HG03095 (cell line): ENCODE results near the gene CES1.
"Not testable (repeated sequence)": the region's sequence is repeated elsewhere in the genome, so short reads cannot be mapped to it uniquely, and the experiment has no call there.

ENCODE experiments used
- ATAC-seq: cut with Tn5 transposase; IDR thresholded peaks from one replicate; pipeline ENCODE4 v1.9.1; 2021; ENCODE audit warnings: moderate library complexity; ENCODE audit not compliant: unreplicated experiment

Gene CES1

GRCh38 chr16:55832425-55832772 lies 497 bp downstream of the CES1 start:
- no peak for ATAC-seq

- no peak for ATAC-seq
Observed at GRCh38 chr16:55830658-55831294, 2.1 kb downstream of the CES1 start.

DNA sequence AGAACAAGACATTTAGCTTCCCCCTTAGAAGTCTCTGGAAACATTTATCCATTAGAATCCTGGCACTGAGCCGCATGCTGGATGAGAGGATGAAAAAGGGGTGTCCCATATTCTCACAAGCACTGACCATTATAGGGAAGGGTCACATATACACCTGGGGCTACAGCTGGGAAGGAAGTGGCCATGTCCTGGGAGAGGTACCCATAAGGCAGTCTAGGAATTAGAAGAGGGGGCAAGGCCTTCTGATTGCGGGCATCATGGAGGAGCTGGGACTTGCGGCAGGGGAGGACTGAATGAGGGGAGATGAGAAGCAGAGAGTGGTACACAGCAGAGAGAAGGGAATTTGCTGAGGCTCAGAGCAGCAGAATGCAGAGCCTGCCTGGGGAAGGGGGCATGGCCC lies 3.7 kb downstream of the CES1 start:
- not testable (repeated sequence) for ATAC-seq

- no peak for ATAC-seq
Observed at GRCh38 chr16:55828680-55829079, 4.2 kb downstream of the CES1 start.

DNA sequence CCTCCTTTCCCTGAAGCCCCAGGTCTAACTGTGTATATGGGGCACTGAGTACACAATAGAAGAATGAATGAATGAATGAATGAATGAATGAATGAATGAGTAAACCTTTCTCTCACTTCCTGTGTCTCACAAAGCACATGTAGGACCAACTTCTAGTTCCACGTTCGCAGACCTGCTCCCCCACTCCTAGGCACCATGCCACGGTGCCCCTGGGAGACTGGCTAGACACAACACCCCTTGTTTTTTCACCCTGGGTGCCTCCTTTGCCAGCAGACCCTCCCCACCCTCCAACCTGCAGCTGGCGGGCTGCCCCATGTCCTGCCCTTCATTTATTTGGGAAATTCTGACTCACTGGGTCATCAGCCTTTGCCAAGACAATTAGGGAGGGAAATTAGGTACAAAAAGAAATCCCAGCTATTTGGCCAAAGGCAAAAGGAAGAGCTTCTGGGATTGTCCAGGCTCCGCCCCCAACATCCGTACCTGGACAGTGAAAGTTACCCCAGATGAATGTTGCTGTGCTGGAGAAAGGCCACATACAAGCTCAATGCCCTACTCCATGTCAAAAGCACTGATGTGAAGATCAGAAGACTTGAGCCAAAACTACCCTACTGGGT lies 7.7 kb downstream of the CES1 start:
- ATAC-seq = no peak

- no peak for ATAC-seq
Observed at GRCh38 chr16:55824473-55825000, 8.4 kb downstream of the CES1 start.

- ATAC-seq = no peak
Observed at GRCh38 chr16:55822280-55822810, 10.6 kb downstream of the CES1 start.

DNA sequence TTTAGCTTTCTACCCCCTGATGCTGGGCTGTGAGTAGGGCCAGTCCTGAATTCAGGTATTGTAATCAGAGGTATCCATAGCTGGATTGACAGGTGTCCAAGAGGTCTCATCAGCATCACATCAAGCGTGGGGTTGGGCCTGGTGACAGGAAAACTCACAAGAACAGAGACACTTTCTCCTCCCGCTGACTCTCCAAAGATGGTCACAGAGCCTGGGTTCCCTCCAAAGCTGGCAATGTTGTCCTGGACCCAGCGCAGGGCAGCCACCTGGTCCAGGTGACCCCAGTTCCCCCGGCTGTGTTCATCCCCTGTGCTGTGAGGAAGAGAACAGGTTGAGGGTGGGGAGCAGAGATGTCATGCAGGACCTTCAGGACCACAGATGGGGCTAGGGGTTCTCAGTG lies 11.7 kb downstream of the CES1 start:
- ATAC-seq = no peak

- ATAC-seq = no peak
Observed at GRCh38 chr16:55820615-55821014, 12.3 kb downstream of the CES1 start.

DNA sequence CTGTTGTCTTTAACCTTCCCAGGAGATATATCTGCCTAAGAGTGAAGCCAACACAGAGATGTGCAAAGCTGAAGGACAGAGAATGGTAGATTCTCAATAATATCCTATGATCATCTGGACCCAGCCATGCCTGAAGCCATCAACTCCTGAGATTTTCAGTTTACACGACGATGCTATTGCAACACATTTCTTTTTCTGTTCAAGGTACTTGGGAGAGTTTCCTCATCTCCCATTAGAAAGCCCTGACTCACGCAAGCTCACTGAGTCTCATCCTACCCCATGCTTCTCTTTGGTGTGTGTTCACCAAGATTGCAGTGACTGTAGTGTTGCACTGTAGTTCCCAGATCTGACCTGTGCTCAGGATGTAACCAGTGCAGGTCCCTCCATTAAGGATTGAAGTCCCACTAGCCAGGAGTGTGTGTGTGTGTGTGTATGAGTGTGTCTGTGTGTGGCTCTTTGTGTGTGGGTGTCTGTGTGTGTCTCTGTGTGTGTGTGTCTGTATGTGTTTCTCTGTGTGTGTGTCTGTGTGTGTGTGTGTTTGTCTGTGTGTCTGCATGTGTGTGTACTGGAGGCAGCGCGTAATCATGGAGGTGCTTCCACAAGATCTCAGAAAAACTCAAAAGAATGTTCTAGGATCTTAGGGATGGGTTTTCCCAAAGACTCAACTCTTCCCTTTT lies 15.5 kb downstream of the CES1 start:
- no peak for ATAC-seq

GRCh38 chr16:55816222-55816621 lies 16.7 kb downstream of the CES1 start:
- not testable (repeated sequence) for ATAC-seq

- no peak for ATAC-seq
Observed at GRCh38 chr16:55815320-55815719, 17.6 kb downstream of the CES1 start.

DNA sequence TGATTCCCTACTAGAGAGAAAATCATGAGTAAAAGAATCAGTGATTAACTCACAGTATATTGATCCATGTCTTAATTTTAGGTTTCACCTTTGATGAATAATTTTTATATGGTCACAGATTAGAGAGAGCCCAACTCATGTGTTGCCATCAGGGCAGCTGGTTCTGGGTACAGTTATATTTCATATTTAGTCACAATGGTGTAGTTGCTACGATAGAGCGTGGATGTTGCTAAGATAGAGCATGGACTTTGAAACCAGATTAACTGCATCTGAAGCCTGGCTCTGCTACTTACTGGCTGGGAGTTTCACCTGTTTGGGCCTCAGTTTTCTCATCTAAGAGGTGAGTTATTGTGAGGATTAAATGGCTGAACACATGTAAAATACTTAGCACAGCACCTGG lies 18.7 kb downstream of the CES1 start:
- not testable (repeated sequence) for ATAC-seq

DNA sequence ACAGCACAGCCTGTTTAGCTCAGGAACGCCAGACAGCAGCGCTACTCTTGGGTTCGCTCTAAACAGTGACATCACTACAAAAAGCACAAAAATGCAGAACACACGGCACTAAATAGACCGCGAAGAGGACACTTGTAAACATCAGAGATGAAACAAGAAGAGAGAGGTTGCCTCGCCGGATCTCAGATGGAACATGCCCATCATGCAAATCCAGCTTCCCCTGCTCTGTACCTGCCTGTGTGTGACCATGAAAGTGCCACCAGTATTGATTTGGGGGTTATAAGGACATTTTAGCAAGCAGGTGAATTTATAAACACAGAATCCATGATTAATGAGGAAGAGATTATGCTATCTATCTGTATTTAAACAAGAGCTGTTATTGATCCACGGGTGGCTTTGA lies 19.2 kb downstream of the CES1 start:
- not testable (repeated sequence) for ATAC-seq

DNA sequence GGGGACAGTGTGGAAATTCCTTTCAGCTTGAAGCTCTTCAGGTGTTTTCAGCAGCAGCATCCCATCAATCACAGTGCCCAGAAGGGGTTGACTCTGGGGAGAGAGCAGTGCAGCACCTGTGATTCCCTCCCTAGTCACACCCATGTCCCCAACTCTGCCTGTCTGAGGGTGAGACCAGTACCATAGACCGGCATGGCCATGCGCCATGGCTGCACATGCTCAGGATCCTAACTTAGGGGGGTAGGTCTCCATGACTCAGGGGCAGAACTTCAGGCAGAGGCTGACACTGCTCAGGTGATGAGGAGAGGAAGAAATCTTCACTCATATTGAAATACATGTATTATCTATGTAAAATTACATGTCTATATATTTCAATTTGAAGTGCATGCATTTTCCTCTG lies 19.9 kb downstream of the CES1 start:
- no peak for ATAC-seq

DNA sequence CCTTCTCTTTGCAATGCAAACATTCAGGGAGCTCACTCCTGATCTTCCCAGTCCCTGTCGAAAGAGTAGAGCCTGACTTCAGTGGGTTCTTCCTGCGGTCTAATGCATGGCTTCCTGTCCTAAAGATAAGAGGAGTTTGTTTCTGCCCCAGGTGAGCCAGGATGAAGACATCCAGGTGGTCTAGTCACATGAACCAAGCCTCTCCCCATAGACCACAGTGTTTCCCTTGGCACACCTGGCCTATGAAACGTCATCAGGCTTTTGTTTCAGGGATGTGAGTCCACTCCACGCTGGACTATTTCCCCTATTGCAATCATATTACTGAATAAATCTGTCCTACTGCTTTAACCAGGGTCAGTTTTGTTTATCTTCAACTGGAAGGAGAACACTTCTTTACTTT lies 21.1 kb downstream of the CES1 start:
- no peak for ATAC-seq

GRCh38 chr16:55810451-55810961 lies 22.4 kb downstream of the CES1 start:
- ATAC-seq = no peak

DNA sequence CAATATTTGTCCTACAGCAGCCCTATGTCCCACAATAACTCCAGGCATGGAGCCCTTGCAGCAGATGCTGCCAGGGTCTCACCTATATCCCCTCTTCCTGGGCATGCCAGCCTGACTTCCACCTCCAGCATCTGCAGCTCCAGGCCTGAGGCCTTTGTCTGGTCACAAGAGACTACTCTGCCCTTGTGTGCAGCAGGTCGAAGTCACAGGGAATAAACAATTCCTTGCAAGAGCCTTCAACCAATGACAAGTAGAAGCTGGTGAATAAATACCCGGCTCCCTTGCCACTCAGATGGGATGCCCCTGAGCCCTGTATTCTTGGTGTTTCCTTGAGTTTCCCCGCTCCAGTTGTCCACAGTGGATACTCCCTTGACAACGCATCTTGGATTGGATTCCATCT lies 23.0 kb downstream of the CES1 start:
- no peak for ATAC-seq

GRCh38 chr16:55809386-55809785 lies 23.5 kb downstream of the CES1 start:
- ATAC-seq = no peak

DNA sequence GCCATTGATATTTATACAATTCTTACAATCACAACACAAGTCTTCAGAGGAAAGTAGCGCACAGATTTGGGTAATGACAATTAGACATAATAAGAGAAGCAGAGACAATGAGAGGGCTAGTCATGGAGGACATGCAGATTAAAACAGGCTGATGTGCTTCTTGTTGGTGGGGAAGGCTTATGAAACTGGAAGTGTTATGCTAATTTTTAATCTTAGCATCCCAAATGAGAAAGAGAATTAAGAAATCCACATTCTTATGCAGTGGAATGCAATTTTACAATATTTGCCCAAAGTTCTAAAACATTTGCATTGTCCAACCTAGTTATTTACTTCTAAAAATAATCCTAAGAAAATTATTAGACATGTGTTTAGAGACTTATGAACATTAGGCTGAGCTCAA lies 24.6 kb downstream of the CES1 start:
- ATAC-seq = not testable (repeated sequence)

DNA sequence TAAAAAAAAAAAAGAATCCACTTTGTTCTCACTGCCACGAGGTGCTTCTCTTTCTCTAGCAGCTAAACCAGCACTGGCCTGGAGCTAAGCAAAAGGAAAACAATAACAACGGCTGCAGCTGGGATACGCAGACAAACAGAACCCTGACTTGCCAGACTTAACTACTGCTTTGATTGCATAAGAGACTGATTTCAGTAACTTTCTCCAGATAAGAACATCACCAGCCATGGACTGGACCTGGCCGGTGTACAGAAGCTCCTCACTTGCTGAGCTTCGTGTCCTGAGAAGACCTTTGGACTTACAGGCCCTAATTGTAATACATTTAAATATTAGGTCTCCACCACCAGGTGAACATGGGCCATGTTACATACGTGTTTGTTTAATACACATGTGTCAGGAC lies 27.8 kb downstream of the CES1 start:
- not testable (repeated sequence) for ATAC-seq

GRCh38 chr16:55803681-55804080 lies 29.2 kb downstream of the CES1 start:
- not testable (repeated sequence) for ATAC-seq
